GM19468 (cell line): ENCODE data around the gene SAAL1.
"Not testable (repeated sequence)": the region's sequence is repeated elsewhere in the genome, so short reads cannot be mapped to it uniquely, and the experiment has no call there.

Source experiments
- ATAC-seq: cut with Tn5 transposase; IDR thresholded peaks from one replicate; pipeline ENCODE4 v1.9.1; 2021; ENCODE audit warnings: mild to moderate bottlenecking, moderate library complexity, moderate number of reproducible peaks; ENCODE audit not compliant: unreplicated experiment; ENCODE audit errors: extremely low read depth

Gene SAAL1

GRCh38 chr11:18105802-18106574, at the start of gene SAAL1:
SAAL1 (minus strand) TSS chr11:18106082; CDS start chr11:18106041, 41 bp downstream.
- ATAC-seq: peak; percentile 77

- no peak for ATAC-seq
Observed at GRCh38 chr11:18151581-18151980, 45.7 kb upstream of the SAAL1 start.

GRCh38 chr11:18145837-18146236, 40.0 kb upstream of the SAAL1 start:
- no peak for ATAC-seq

- ATAC-seq: no peak
Observed at GRCh38 chr11:18145025-18145424, 39.1 kb upstream of the SAAL1 start.

GRCh38 chr11:18144243-18144642, 38.4 kb upstream of the SAAL1 start:
- ATAC-seq: no peak

- ATAC-seq: no peak
Observed at GRCh38 chr11:18140145-18140544, 34.3 kb upstream of the SAAL1 start.

- ATAC-seq: no peak
Observed at GRCh38 chr11:18137186-18137800, 31.4 kb upstream of the SAAL1 start.

- ATAC-seq: no peak
Observed at GRCh38 chr11:18135308-18135707, 29.4 kb upstream of the SAAL1 start.

GRCh38 chr11:18132341-18132740, 26.5 kb upstream of the SAAL1 start, which contains the start of gene MRGPRX3:
MRGPRX3 (plus strand) TSS chr11:18132571; CDS start chr11:18137203, 4,632 bp downstream.
- ATAC-seq: no peak

GRCh38 chr11:18131115-18131514, 25.2 kb upstream of the SAAL1 start:
- not testable (repeated sequence) for ATAC-seq

GRCh38 chr11:18121331-18121828, 15.5 kb upstream of the SAAL1 start:
- not testable (repeated sequence) for ATAC-seq

- peak; percentile 85 for ATAC-seq
Observed at GRCh38 chr11:18115360-18116127, 9.7 kb upstream of the SAAL1 start.

- ATAC-seq: no peak
Observed at GRCh38 chr11:18111005-18111404, 5.1 kb upstream of the SAAL1 start.

GRCh38 chr11:18108254-18108653, 2.4 kb upstream of the SAAL1 start:
- no peak for ATAC-seq

- ATAC-seq: no peak
Observed at GRCh38 chr11:18106688-18107087, 806 bp upstream of the SAAL1 start.

GRCh38 chr11:18105086-18105801, 638 bp downstream of the SAAL1 start:
- no peak for ATAC-seq

GRCh38 chr11:18100926-18101656, 4.8 kb downstream of the SAAL1 start:
- ATAC-seq: no peak

GRCh38 chr11:18093959-18094358, 11.9 kb downstream of the SAAL1 start:
- no peak for ATAC-seq

- ATAC-seq: no peak
Observed at GRCh38 chr11:18091731-18092130, 14.2 kb downstream of the SAAL1 start.
